K562 (cell line): ENCODE results near the gene GNAI2. TPM values are rescaled to one million over a fixed set of nuclear protein-coding genes. Genes with fewer than 3 reads are reported as not detected.

Experiments
- ATAC-seq: fragments of 200-7000 bp; cut with Tn5 transposase; 3 replicates; pipeline ENCODE4 v1.9.1; 2020; ENCODE audit warnings: moderate library complexity
- BruUV-seq: library from RNA; stranded (reverse); fragments of 400-500 nt; replicated peaks from 2 replicates; lab custom pipeline; 2021; lab: Mats Ljungman, UMichigan
- CTCF ChIA-PET: fragments of 300-600 bp; formaldehyde crosslinking; extraction: SDS; loops from one replicate; lab custom pipeline; 2021; ENCODE audit warnings: low intra/inter-chr PET ratio; lab: Yijun Ruan, JAX
- POLR2A ChIA-PET: fragments of 300-600, 350-650 bp; sonication (Branson Sonifier 250); formaldehyde crosslinking; extraction: SDS; loops from one replicate; lab custom pipeline; 2021; ENCODE audit warnings: antibody characterized with exemption, inconsistent platforms; lab: Yijun Ruan, JAX
- DNase-seq, 4 experiments: peaks; one replicate each; pipeline versions ENCODE4 v3.0.0 to v3.0.0-alpha.2; 2011 to 2018; ENCODE audit warnings: low spot score in 3 of 4, mixed read lengths in 3 of 4; ENCODE audit errors: extremely low read depth in 1 of 4
- FAIRE-seq: peaks from 2 replicates; lab custom pipeline; 2011; peaks lifted over from hg19 to GRCh38; lab: Jason Lieb, UNC
- H2AFZ ChIP-seq: 2 replicates; pipeline ENCODE4 v1.6.0; 2011; ENCODE audit warnings: low read depth, low read length, control low read depth, inconsistent platforms
- H3K27ac ChIP-seq: fragments of 200-600 bp; 3 replicates; pipeline ENCODE4 v1.8.0; 2011; ENCODE audit warnings: low read depth, mild to moderate bottlenecking, control low read depth, inconsistent platforms, low read length, moderate library complexity, mixed read lengths; ENCODE audit errors: extremely low read depth
- H3K27me3 ChIP-seq, 2 experiments: fragments of 300-600 bp in 1 of 2; 2 replicates in 1 of 2; 3 replicates in 1 of 2; pipeline versions ENCODE4 v1.6.0 to v1.8.0; 2011; ENCODE audit warnings: inconsistent platforms in 2 of 2, low read length in 2 of 2, mild to moderate bottlenecking in 1 of 2, mixed read lengths in 1 of 2, moderate library complexity in 1 of 2; ENCODE audit not compliant: control insufficient read depth in 2 of 2, insufficient read depth in 2 of 2
- H3K36me3 ChIP-seq: fragments of 300-600 bp; 3 replicates; pipeline ENCODE4 v1.8.0; 2011; ENCODE audit warnings: mild to moderate bottlenecking, low read length, inconsistent platforms; ENCODE audit not compliant: control insufficient read depth, insufficient read depth
- H3K4me1 ChIP-seq, 2 experiments: fragments of 200-600 bp in 1 of 2; replicated peaks in 1 of 2; 2 replicates in 1 of 2; 3 replicates in 1 of 2; pipeline versions ENCODE4 v1.5.1 to v1.8.0; 2011; ENCODE audit warnings: inconsistent platforms in 2 of 2, low read length in 2 of 2, mild to moderate bottlenecking in 1 of 2, mixed read lengths in 1 of 2, moderate library complexity in 1 of 2; ENCODE audit not compliant: control insufficient read depth in 2 of 2, insufficient read depth in 2 of 2
- H3K4me2 ChIP-seq: 2 replicates; pipeline ENCODE4 v1.6.1; 2011; ENCODE audit warnings: low read length, control low read depth, inconsistent platforms, mixed read lengths; ENCODE audit not compliant: insufficient read depth
- H3K4me3 ChIP-seq: fragments of 200-600 bp; sonication (generic), shearing (Covaris generic); 2 replicates; pipeline ENCODE4 v1.5.1; 2016; ENCODE audit warnings: control low read depth, inconsistent platforms
- H3K79me2 ChIP-seq: fragments of 200-600 bp; 3 replicates; pipeline ENCODE4 v1.8.0; 2011; ENCODE audit warnings: low read length, inconsistent platforms; ENCODE audit not compliant: control insufficient read depth, insufficient read depth
- H3K9ac ChIP-seq, 2 experiments: 2 replicates each; pipeline versions ENCODE4 v1.6.0 to v1.6.1; 2011; ENCODE audit warnings: low read depth in 2 of 2, low read length in 2 of 2, control low read depth in 1 of 2, inconsistent platforms in 1 of 2, mild to moderate bottlenecking in 1 of 2, mixed read lengths in 1 of 2; ENCODE audit not compliant: insufficient read depth in 1 of 2
- H3K9me1 ChIP-seq: one replicate; pipeline ENCODE4 v1.6.0; 2011; ENCODE audit warnings: inconsistent platforms, mild to moderate bottlenecking, low read length, moderate library complexity; ENCODE audit not compliant: control insufficient read depth, insufficient read depth
- H3K9me3 ChIP-seq: replicated peaks from 2 replicates; pipeline ENCODE4 v1.5.1; 2011; ENCODE audit warnings: low read depth, low read length, inconsistent platforms; ENCODE audit not compliant: control insufficient read depth, insufficient read depth
- H4K20me1 ChIP-seq: replicated peaks from 2 replicates; pipeline ENCODE4 v1.6.1; 2011; ENCODE audit warnings: low read length, inconsistent platforms, mixed read lengths; ENCODE audit not compliant: control insufficient read depth, insufficient read depth
- CSDE1 ChIP-seq, 2 experiments: fragments of 450-650 bp; IDR thresholded peaks; 2 replicates each; pipeline ENCODE4 v1.6.1; 2016; ENCODE audit warnings: mild to moderate bottlenecking in 1 of 2
- NFE2L1 ChIP-seq: fragments of 450-650 bp; IDR thresholded peaks from 2 replicates; pipeline ENCODE4 v1.6.1; 2016; ENCODE audit warnings: missing genetic modification characterization, low read depth, mild to moderate bottlenecking, missing compliant biosample characterization, moderate library complexity, borderline replicate concordance
- WGBS: fragments of 100-300 bp; shearing (Covaris generic); methylation state at CpG from one replicate; pipeline ENCODE4 v1.1.6; 2016; ENCODE audit warnings: low coverage, mixed read lengths; ENCODE audit not compliant: insufficient coverage; ENCODE audit errors: missing lambda C conversion rate; 5-methylcytosine and 5-hydroxymethylcytosine counted together
- in situ Hi-C: fragments of 300-500 bp; cut with MboI; formaldehyde crosslinking; loops from 4 replicates; pipeline ENCODE4 v1.15.0; 2018; ENCODE audit warnings: inconsistent platforms, mixed read lengths
- intact Hi-C: fragments of 100-400 bp; cut with micrococcal nuclease; formaldehyde crosslinking; loops from 2 replicates; pipeline ENCODE4 v1.14.2; 2022
- polyA plus RNA-seq, 8 experiments: library from polyadenylated mRNA; depleted of rRNA in 4 of 8; stranded (reverse) in 5 of 8; unstranded in 3 of 8; fragments of >200 nt; fragmentation: Nextera tagmentation in 2 of 8; fragmentation: Illumina TruSeq in 1 of 8; extraction: Ambion mirVana in 2 of 8; extraction: Trizol in 1 of 8; gene quantifications; 2 replicates each; pipeline versions ENCODE4 v1.2.1 to v1.2.3, GENCODE V29; 2011 to 2014; ENCODE audit warnings: inconsistent platforms in 1 of 8, missing spikeins in 1 of 8
- total RNA-seq, 7 experiments: library from RNA; depleted of rRNA in 6 of 7; stranded (reverse); fragments of >200 nt in 6 of 7; fragmentation: Illumina TruSeq in 2 of 7; extraction: Trizol in 2 of 7; gene quantifications; 2 replicates each; pipeline versions ENCODE4 v1.2.1 to v1.2.3, GENCODE V29; 2011 to 2021; ENCODE audit warnings: low replicate concordance in 1 of 7
- TF ChIP-seq, protein P1 (sequence below): IDR thresholded peaks from 2 replicates; pipeline ENCODE4 v1.6.1; 2011; ENCODE audit not compliant: insufficient read length; ENCODE audit errors: extremely low read depth

GNAI2 gene
- total and polyA plus RNA-seq, 9 of the 15 experiments (the other 6 are each of a cell fraction or from before 2014, with no cell fraction given), result 1.1 to 72.2 (median 42.7) TPM

- Histone ChIP-seq H2AFZ (no peak overlapping the region), H3K79me2 (no peaks in the 10 kb centered on the region), H3K27me3 (peaks cover 1 to 23% of the 10 kb centered on the region in 2 experiments; a peak in 4 of 5 replicates), H3K9me3 (no peaks in the 10 kb centered on the region), H3K9ac (no peak overlapping the region), H4K20me1 (no peaks in the 10 kb centered on the region), H3K9me1 (no peaks in the 10 kb centered on the region), H3K4me3 (no peak overlapping the region), H3K36me3 (no peaks in the 10 kb centered on the region), H3K27ac (no peak overlapping the region), H3K4me1 (peaks cover 0 to 3% of the 10 kb centered on the region in 2 experiments; a peak in 2 of 5 replicates), H3K4me2 (no peak overlapping the region)
- ChIA-PET CTCF (no interaction called here), POLR2A (interaction anchor here (0.6 to 1.7 kb wide), 3 partner anchors 9 to 47 kb away, joined by 3 to 6 read pairs (median 3); no protein-coding TSS in a partner anchor)
- no TSS peak for BruUV-seq
- intact Hi-C loops, result no loop called here
- no peak for TF ChIP-seq CSDE1 (IDR thresholded peaks at IDR 0.05)
- no peak for TF ChIP-seq NFE2L1 (tag)
- TF ChIP-seq, protein P1, sequence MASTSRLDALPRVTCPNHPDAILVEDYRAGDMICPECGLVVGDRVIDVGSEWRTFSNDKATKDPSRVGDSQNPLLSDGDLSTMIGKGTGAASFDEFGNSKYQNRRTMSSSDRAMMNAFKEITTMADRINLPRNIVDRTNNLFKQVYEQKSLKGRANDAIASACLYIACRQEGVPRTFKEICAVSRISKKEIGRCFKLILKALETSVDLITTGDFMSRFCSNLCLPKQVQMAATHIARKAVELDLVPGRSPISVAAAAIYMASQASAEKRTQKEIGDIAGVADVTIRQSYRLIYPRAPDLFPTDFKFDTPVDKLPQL, result no peak
- no peak for DNase-seq
- in situ Hi-C loops, result no loop called here
- no peak for FAIRE-seq
- ATAC-seq, result no peak
- 27% methylated on average over 11 of the region's 13 CpGs for WGBS
Measured at GRCh38 chr3:50210510-50211367, 25.3 kb upstream of the GNAI2 start.
